OCI-M1 (cell line): ENCODE results near the gene MADD.
"Not testable (repeated sequence)": the region's sequence is repeated elsewhere in the genome, so short reads cannot be mapped to it uniquely, and the experiment has no call there.

Experiments
- DNase-seq: peaks from one replicate; lab custom pipeline; 2025; lab: John Stamatoyannopoulos, UW

MADD gene

GRCh38 chr11:47324520-47324919 lies 54.6 kb downstream of the MADD start:
- no peak for DNase-seq

GRCh38 chr11:47325271-47326041 lies 55.5 kb downstream of the MADD start:
- no peak for DNase-seq

- DNase-seq: no peak
Measured at GRCh38 chr11:47326198-47326597, 56.3 kb downstream of the MADD start.

GRCh38 chr11:47327025-47327424 lies 57.1 kb downstream of the MADD start:
- no peak for DNase-seq

- DNase-seq: no peak
Measured at GRCh38 chr11:47327949-47328348, 58.0 kb downstream of the MADD start.

- no peak for DNase-seq
Measured at GRCh38 chr11:47328449-47329390, 58.8 kb downstream of the MADD start.

- no peak for DNase-seq
Measured at GRCh38 chr11:47329431-47329986, 59.6 kb downstream of the MADD start.

GRCh38 chr11:47329987-47330931 lies 60.3 kb downstream of the MADD start:
- no peak for DNase-seq

- DNase-seq: no peak
Measured at GRCh38 chr11:47331454-47332302, 61.7 kb downstream of the MADD start.

- DNase-seq: no peak
Measured at GRCh38 chr11:47332303-47332711, 62.4 kb downstream of the MADD start.

GRCh38 chr11:47332791-47333525 lies 63.0 kb downstream of the MADD start:
- DNase-seq: no peak

- DNase-seq: no peak
Measured at GRCh38 chr11:47333526-47333845, 63.6 kb downstream of the MADD start.

GRCh38 chr11:47333886-47334443 lies 64.0 kb downstream of the MADD start:
- no peak for DNase-seq

- DNase-seq: not testable (repeated sequence)
Measured at GRCh38 chr11:47334699-47335411, 64.9 kb downstream of the MADD start.

- no peak for DNase-seq
Measured at GRCh38 chr11:47335733-47336132, 65.8 kb downstream of the MADD start.

GRCh38 chr11:47336595-47336994 lies 66.7 kb downstream of the MADD start:
- DNase-seq: no peak

- DNase-seq: no peak
Measured at GRCh38 chr11:47337229-47337924, 67.4 kb downstream of the MADD start.
